ENCODE results near the gene PNPLA3. TPM values are rescaled to one million over a fixed set of nuclear protein-coding genes. Genes with fewer than 3 reads are reported as not detected.

PNPLA3 gene
- total and polyA plus RNA-seq, 9 of the 15 experiments (the other 6 are each of a cell fraction or from before 2014, with no cell fraction given) = 0.20 to 0.48 (median 0.38) TPM; not detected in 6

GRCh38 chr22:43969021-43969878 is 45.6 kb downstream of the PNPLA3 start (continued):
- TF ChIP-seq ZBTB40 (IDR thresholded peaks at IDR 0.05) (no peak), ZBTB40 (CRISPR knock-in tag; IDR thresholded peaks at IDR 0.05) (no peak), ZNF766 (CRISPR knock-in tag; conservative IDR thresholded peaks at IDR 0.05) (peak; percentile 15; the same call in 1 of the 2 replicates), SIN3A (IDR thresholded peaks at IDR 0.05; ENCODE audit: borderline replicate concordance in 2 of 2, control insufficient read depth in 1 of 2, low read depth in 2 of 2, low read length in 2 of 2) (no peak), HNRNPK (IDR thresholded peaks at IDR 0.05; ENCODE audit: low read depth, low read length, poor library complexity, severe bottlenecking) (no peak), KLF1 (tag; IDR thresholded peaks at IDR 0.05) (no peak), SNRNP70 (optimal IDR thresholded peaks at IDR 0.05; ENCODE audit: low read depth, low read length) (no peak), MIER1 (IDR thresholded peaks at IDR 0.05; ENCODE audit: low read depth) (no peak), SP1 (CRISPR knock-in tag; IDR thresholded peaks at IDR 0.05) (no peak), DNMT1 (IDR thresholded peaks at IDR 0.05) (no peak), AFF1 (IDR thresholded peaks at IDR 0.05; ENCODE audit: low read depth in 1 of 2, partially characterized antibody in 2 of 2) (peak in 1 of 2 experiments; percentile 49), POLR3A (IDR thresholded peaks at IDR 0.05; ENCODE audit: borderline replicate concordance, extremely low read depth, insufficient read depth, insufficient read length) (no peak), TEAD1 (CRISPR knock-in tag; IDR thresholded peaks at IDR 0.05) (peak; percentile 89 to 95; a peak in 3 of 4 replicates)

All from K562 (cell line).